K562 (cell line): ENCODE measurements around the gene ASCC1. TPM values are rescaled to one million over a fixed set of nuclear protein-coding genes. Genes with fewer than 3 reads are reported as not detected.

Experiments used
- ATF7 ChIP-seq: fragments of 450-650 bp; IDR thresholded peaks from 2 replicates; pipeline ENCODE4 v1.7.1; 2014; ENCODE audit warnings: mild to moderate bottlenecking, moderate library complexity
- ELF1 ChIP-seq: fragments of 200-800 bp; sonication (Bioruptor generic); IDR thresholded peaks from 2 replicates; pipeline ENCODE4 v1.6.1; 2016; ENCODE audit warnings: missing genetic modification characterization, missing compliant biosample characterization
- FOXM1 ChIP-seq, 2 experiments: fragments of 450-650 bp in 1 of 2; sonication (generic) in 1 of 2; formaldehyde crosslinking in 1 of 2; IDR thresholded peaks; 2 replicates each; pipeline versions ENCODE4 v1.6.1 to v1.9.0; 2017 to 2022; ENCODE audit warnings: low read depth in 2 of 2, mild to moderate bottlenecking in 2 of 2, missing genetic modification reagents in 1 of 2, moderate library complexity in 1 of 2
- HMG20A ChIP-seq: fragments of 450-650 bp; formaldehyde crosslinking; conservative IDR thresholded peaks from 2 replicates; pipeline ENCODE4 v1.4.0; 2020; ENCODE audit warnings: mild to moderate bottlenecking, mixed read lengths
- HNRNPL ChIP-seq: fragments of 200-400 bp; formaldehyde crosslinking; IDR thresholded peaks from 2 replicates; pipeline ENCODE4 v1.6.1; 2017; ENCODE audit warnings: low read depth, mild to moderate bottlenecking, low read length
- KAT8 ChIP-seq: fragments of 450-650 bp; IDR thresholded peaks from 2 replicates; pipeline ENCODE4 v1.6.1; 2016; ENCODE audit warnings: low read depth, mild to moderate bottlenecking
- MEIS2 ChIP-seq: fragments of 450-650 bp; IDR thresholded peaks from 2 replicates; pipeline ENCODE4 v1.6.1; 2014; ENCODE audit warnings: mild to moderate bottlenecking; ENCODE audit not compliant: partially characterized antibody
- MTA3 ChIP-seq: fragments of 450-650 bp; formaldehyde crosslinking; IDR thresholded peaks from 2 replicates; pipeline ENCODE4 v1.6.1; 2017; ENCODE audit warnings: mild to moderate bottlenecking, borderline replicate concordance
- NCOA1 ChIP-seq: fragments of 450-650 bp; IDR thresholded peaks from 2 replicates; pipeline ENCODE4 v1.6.1; 2016; ENCODE audit warnings: low read depth
- SPI1 ChIP-seq: IDR thresholded peaks from 2 replicates; pipeline ENCODE4 v1.6.1; 2011; ENCODE audit warnings: low read depth, low read length, control low read depth, borderline replicate concordance
- SREBF2 ChIP-seq: sonication (generic); formaldehyde crosslinking; IDR thresholded peaks from 2 replicates; pipeline ENCODE4 v1.4.0; 2020; ENCODE audit warnings: mild to moderate bottlenecking, missing genetic modification reagents
- STAT5A ChIP-seq: IDR thresholded peaks from 2 replicates; pipeline ENCODE4 v1.6.1; 2012; ENCODE audit warnings: low read length, inconsistent platforms, borderline replicate concordance
- TEAD4 ChIP-seq, 2 experiments: sonication (generic) in 1 of 2; formaldehyde crosslinking in 1 of 2; IDR thresholded peaks; 2 replicates each; pipeline versions ENCODE4 v1.6.1 to v1.8.0; 2012 to 2022; ENCODE audit warnings: borderline replicate concordance in 1 of 2, inconsistent platforms in 1 of 2, low read length in 1 of 2, mild to moderate bottlenecking in 1 of 2, missing genetic modification reagents in 1 of 2
- TRIM28 ChIP-seq: fragments of 450-650 bp; IDR thresholded peaks from 2 replicates; pipeline ENCODE4 v1.6.1; 2017
- ZFP36 ChIP-seq: fragments of 150-350 bp; IDR thresholded peaks from 2 replicates; pipeline ENCODE4 v1.6.1; 2018; ENCODE audit warnings: low read length, low read depth; ENCODE audit not compliant: partially characterized antibody
- ZNF134 ChIP-seq: fragments of 250-450 bp; sonication (Bioruptor Pico); conservative IDR thresholded peaks from 2 replicates; pipeline ENCODE4 v1.4.0; 2020
- ZNF586 ChIP-seq: fragments of 450-650 bp; formaldehyde crosslinking; conservative IDR thresholded peaks from 2 replicates; pipeline ENCODE4 v1.4.0; 2020; ENCODE audit warnings: mild to moderate bottlenecking, moderate library complexity
- ZNF644 ChIP-seq: fragments of 200-800 bp; sonication (Bioruptor generic); IDR thresholded peaks from 2 replicates; pipeline ENCODE4 v1.6.1; 2016; ENCODE audit warnings: low read depth, missing genetic modification characterization, missing compliant biosample characterization
- ZNF766 ChIP-seq: fragments of 200-800 bp; sonication (Bioruptor generic); conservative IDR thresholded peaks from 2 replicates; pipeline ENCODE4 v1.6.1; 2016; ENCODE audit warnings: missing genetic modification characterization, missing compliant biosample characterization
- polyA plus RNA-seq, 8 experiments: library from polyadenylated mRNA; depleted of rRNA in 4 of 8; stranded (reverse) in 5 of 8; unstranded in 3 of 8; fragments of >200 nt; fragmentation: Nextera tagmentation in 2 of 8; fragmentation: Illumina TruSeq in 1 of 8; extraction: Ambion mirVana in 2 of 8; extraction: Trizol in 1 of 8; gene quantifications; 2 replicates each; pipeline versions ENCODE4 v1.2.1 to v1.2.3, GENCODE V29; 2011 to 2014; ENCODE audit warnings: inconsistent platforms in 1 of 8, missing spikeins in 1 of 8
- total RNA-seq, 7 experiments: library from RNA; depleted of rRNA in 6 of 7; stranded (reverse); fragments of >200 nt in 6 of 7; fragmentation: Illumina TruSeq in 2 of 7; extraction: Trizol in 2 of 7; gene quantifications; 2 replicates each; pipeline versions ENCODE4 v1.2.1 to v1.2.3, GENCODE V29; 2011 to 2021; ENCODE audit warnings: low replicate concordance in 1 of 7
- TF ChIP-seq, protein P1 (sequence below): sonication (generic); formaldehyde crosslinking; IDR thresholded peaks from 2 replicates; pipeline ENCODE4 v1.8.0; 2022; ENCODE audit warnings: missing genetic modification reagents, mild to moderate bottlenecking, borderline replicate concordance
- TF ChIP-seq, protein P2 (sequence below): fragments of 450-650 bp; formaldehyde crosslinking; IDR thresholded peaks from 2 replicates; pipeline ENCODE4 v1.4.0; 2020; ENCODE audit warnings: mild to moderate bottlenecking, moderate library complexity
- TF ChIP-seq, protein P3 (sequence below): fragments of 450-650 bp; IDR thresholded peaks from 2 replicates; pipeline ENCODE4 v1.6.1; 2017; ENCODE audit warnings: antibody characterized with exemption

Gene ASCC1
- total and polyA plus RNA-seq, 9 of the 15 experiments (the other 6 are each of a cell fraction or from before 2014, with no cell fraction given): 31.7 to 73.3 (median 52.8) TPM

DNA sequence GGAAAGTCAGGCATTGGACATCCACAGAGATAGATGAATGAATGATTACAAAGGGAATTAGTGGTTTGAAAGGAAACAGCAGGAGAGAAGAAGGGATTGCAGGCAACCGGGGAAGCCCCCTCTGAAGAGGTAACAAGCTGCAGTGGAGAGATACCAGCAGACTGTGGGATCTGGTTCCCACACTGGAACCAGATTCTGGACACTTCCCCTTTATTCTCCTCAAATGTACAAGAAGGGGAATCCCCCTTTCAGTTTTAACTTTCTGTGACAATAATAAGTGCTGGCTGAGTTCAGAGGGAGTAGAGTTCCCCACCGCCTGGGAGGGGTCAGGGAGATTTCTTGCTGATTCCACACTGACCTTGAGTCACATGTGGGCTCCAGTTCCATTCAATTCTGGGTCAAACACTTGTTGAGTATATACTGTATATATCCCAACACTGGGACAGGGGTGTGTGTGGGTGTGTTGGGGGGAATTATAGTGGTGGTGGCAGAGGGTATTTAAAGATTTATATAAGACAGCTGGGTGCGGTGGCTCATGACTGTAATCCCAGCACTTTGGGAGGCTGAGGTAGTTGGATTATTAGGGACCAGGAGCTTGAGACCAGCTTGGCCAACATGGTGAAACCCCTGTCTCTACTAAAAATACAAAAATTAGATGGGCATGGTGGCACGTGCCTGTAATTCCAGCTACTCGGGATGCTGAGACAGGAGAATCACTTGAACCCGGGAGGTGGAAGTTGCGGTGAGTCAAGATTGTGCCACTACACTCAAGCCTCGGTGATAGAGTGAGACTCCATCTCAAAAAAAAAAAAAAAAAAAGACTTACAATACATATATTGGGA is 41.2 kb upstream of the ASCC1 start (continued):
- TF ChIP-seq, protein P1, sequence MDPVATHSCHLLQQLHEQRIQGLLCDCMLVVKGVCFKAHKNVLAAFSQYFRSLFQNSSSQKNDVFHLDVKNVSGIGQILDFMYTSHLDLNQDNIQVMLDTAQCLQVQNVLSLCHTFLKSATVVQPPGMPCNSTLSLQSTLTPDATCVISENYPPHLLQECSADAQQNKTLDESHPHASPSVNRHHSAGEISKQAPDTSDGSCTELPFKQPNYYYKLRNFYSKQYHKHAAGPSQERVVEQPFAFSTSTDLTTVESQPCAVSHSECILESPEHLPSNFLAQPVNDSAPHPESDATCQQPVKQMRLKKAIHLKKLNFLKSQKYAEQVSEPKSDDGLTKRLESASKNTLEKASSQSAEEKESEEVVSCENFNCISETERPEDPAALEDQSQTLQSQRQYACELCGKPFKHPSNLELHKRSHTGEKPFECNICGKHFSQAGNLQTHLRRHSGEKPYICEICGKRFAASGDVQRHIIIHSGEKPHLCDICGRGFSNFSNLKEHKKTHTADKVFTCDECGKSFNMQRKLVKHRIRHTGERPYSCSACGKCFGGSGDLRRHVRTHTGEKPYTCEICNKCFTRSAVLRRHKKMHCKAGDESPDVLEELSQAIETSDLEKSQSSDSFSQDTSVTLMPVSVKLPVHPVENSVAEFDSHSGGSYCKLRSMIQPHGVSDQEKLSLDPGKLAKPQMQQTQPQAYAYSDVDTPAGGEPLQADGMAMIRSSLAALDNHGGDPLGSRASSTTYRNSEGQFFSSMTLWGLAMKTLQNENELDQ (CRISPR knock-in tag): no peak
- TF ChIP-seq, protein P2, sequence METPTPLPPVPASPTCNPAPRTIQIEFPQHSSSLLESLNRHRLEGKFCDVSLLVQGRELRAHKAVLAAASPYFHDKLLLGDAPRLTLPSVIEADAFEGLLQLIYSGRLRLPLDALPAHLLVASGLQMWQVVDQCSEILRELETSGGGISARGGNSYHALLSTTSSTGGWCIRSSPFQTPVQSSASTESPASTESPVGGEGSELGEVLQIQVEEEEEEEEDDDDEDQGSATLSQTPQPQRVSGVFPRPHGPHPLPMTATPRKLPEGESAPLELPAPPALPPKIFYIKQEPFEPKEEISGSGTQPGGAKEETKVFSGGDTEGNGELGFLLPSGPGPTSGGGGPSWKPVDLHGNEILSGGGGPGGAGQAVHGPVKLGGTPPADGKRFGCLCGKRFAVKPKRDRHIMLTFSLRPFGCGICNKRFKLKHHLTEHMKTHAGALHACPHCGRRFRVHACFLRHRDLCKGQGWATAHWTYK (CRISPR knock-in tag): peak; percentile 26; the same call in 1 of the 2 replicates
- TF ChIP-seq ELF1 (0 out of 2 replicates have a peak, but pooled peaks have one; percentile 38), SREBF2 (no peak), ZNF134 (0 out of 2 replicates have a peak, but pooled peaks have one; percentile 2), MTA3 (peak; percentile 89), SPI1 (peak; percentile 99), ZNF586 (0 out of 2 replicates have a peak, but pooled peaks have one; percentile 36), KAT8 (no peak), STAT5A (0 out of 2 replicates have a peak, but pooled peaks have one; percentile 45), HMG20A (CRISPR knock-in tag) (no peak), ZNF644 (0 out of 2 replicates have a peak, but pooled peaks have one; percentile 44), HNRNPL (no peak), TRIM28 (peak; percentile 70; the same call in 1 of the 2 replicates), ZFP36 (peak; percentile 96), NCOA1 (0 out of 2 replicates have a peak, but pooled peaks have one; percentile 61), FOXM1 (IDR thresholded peaks at IDR 0.05; ENCODE audit: low read depth) (peak; percentile 69; the same call in 1 of the 2 replicates), FOXM1 (CRISPR knock-in tag; IDR thresholded peaks at IDR 0.05; ENCODE audit: low read depth) (no peak), TEAD4 (IDR thresholded peaks at IDR 0.05; ENCODE audit: low read length) (peak; percentile 85), TEAD4 (CRISPR knock-in tag; IDR thresholded peaks at IDR 0.05; ENCODE audit: borderline replicate concordance) (no peak), ZNF766 (CRISPR knock-in tag) (peak; percentile 67; the same call in 1 of the 2 replicates), MEIS2 (peak; percentile 58), ATF7 (peak; percentile 71)
- TF ChIP-seq, protein P3, sequence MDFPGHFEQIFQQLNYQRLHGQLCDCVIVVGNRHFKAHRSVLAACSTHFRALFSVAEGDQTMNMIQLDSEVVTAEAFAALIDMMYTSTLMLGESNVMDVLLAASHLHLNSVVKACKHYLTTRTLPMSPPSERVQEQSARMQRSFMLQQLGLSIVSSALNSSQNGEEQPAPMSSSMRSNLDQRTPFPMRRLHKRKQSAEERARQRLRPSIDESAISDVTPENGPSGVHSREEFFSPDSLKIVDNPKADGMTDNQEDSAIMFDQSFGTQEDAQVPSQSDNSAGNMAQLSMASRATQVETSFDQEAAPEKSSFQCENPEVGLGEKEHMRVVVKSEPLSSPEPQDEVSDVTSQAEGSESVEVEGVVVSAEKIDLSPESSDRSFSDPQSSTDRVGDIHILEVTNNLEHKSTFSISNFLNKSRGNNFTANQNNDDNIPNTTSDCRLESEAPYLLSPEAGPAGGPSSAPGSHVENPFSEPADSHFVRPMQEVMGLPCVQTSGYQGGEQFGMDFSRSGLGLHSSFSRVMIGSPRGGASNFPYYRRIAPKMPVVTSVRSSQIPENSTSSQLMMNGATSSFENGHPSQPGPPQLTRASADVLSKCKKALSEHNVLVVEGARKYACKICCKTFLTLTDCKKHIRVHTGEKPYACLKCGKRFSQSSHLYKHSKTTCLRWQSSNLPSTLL: 0 out of 2 replicates have a peak, but pooled peaks have one; percentile 12
